Mesenchymal stem cell (in vitro differentiated cells and primary cell): ENCODE data around the gene FOXD3.

Source experiments
- DNase-seq: peaks from one replicate; pipeline ENCODE4 v3.0.0-alpha.2; 2013
- H2AFZ ChIP-seq: one replicate; pipeline ENCODE4 v1.6.1; 2013; ENCODE audit warnings: low read depth, mild to moderate bottlenecking, control low read depth, inconsistent platforms, low read length, moderate library complexity
- H2AK5ac ChIP-seq: 2 replicates; pipeline ENCODE4 v1.6.1; 2013; ENCODE audit warnings: low read length, moderate library complexity, mild to moderate bottlenecking, inconsistent platforms; ENCODE audit not compliant: severe bottlenecking
- H2BK120ac ChIP-seq: one replicate; pipeline ENCODE4 v1.6.1; 2013; ENCODE audit warnings: low read depth, mild to moderate bottlenecking, inconsistent platforms, low read length, moderate library complexity
- H2BK12ac ChIP-seq, 2 experiments: one replicate each; pipeline ENCODE4 v1.6.1; 2013; ENCODE audit warnings: inconsistent platforms in 2 of 2, low read length in 2 of 2, mild to moderate bottlenecking in 2 of 2, moderate library complexity in 2 of 2, control low read depth in 1 of 2
- H2BK15ac ChIP-seq: one replicate; pipeline ENCODE4 v1.6.1; 2013; ENCODE audit warnings: mild to moderate bottlenecking, low read depth, inconsistent platforms; ENCODE audit not compliant: poor library complexity, severe bottlenecking
- H2BK5ac ChIP-seq: 2 replicates; pipeline ENCODE4 v1.6.1; 2013; ENCODE audit warnings: low read depth, mild to moderate bottlenecking, low read length, control low read depth, inconsistent platforms; ENCODE audit not compliant: poor library complexity, severe bottlenecking
- H3K14ac ChIP-seq, 2 experiments: one replicate each; pipeline ENCODE4 v1.6.1; 2013; ENCODE audit warnings: inconsistent platforms in 2 of 2, low read length in 2 of 2, control low read depth in 1 of 2, mild to moderate bottlenecking in 1 of 2, moderate library complexity in 1 of 2
- H3K18ac ChIP-seq, 2 experiments: one replicate each; pipeline ENCODE4 v1.6.1; 2013; ENCODE audit warnings: inconsistent platforms in 2 of 2, low read length in 2 of 2, control low read depth in 1 of 2, low read depth in 1 of 2, mild to moderate bottlenecking in 1 of 2
- H3K23ac ChIP-seq, 2 experiments: one replicate each; pipeline ENCODE4 v1.6.1; 2013; ENCODE audit warnings: inconsistent platforms in 2 of 2, low read length in 2 of 2, mild to moderate bottlenecking in 2 of 2, moderate library complexity in 2 of 2, control low read depth in 1 of 2
- H3K27ac ChIP-seq: 2 replicates; pipeline ENCODE4 v1.5.1; 2013; ENCODE audit warnings: mild to moderate bottlenecking, moderate library complexity, low read length, control low read depth, inconsistent platforms; ENCODE audit not compliant: poor library complexity, severe bottlenecking
- H3K27me3 ChIP-seq, 2 experiments: 2 replicates each; pipeline versions ENCODE4 v1.6.1 to v1.7.0; 2013; ENCODE audit warnings: low read length in 2 of 2, mild to moderate bottlenecking in 2 of 2, moderate library complexity in 2 of 2, control low read depth in 1 of 2, inconsistent platforms in 1 of 2; ENCODE audit not compliant: control insufficient read depth in 1 of 2, insufficient read depth in 1 of 2
- H3K36me3 ChIP-seq, 2 experiments: 2 replicates each; pipeline versions ENCODE4 v1.6.1 to v1.7.0; 2013; ENCODE audit warnings: low read length in 2 of 2, control low read depth in 1 of 2, inconsistent platforms in 1 of 2, low read depth in 1 of 2, mild to moderate bottlenecking in 1 of 2; ENCODE audit not compliant: insufficient read depth in 2 of 2, control insufficient read depth in 1 of 2
- H3K4ac ChIP-seq, 2 experiments: one replicate each; pipeline ENCODE4 v1.6.1; 2013; ENCODE audit warnings: inconsistent platforms in 2 of 2, low read length in 2 of 2, mild to moderate bottlenecking in 2 of 2, moderate library complexity in 2 of 2, control low read depth in 1 of 2, low read depth in 1 of 2
- H3K4me1 ChIP-seq: 2 replicates; pipeline ENCODE4 v1.6.1; 2013; ENCODE audit warnings: low read depth, low read length, control low read depth; ENCODE audit not compliant: control insufficient read depth, insufficient read depth
- H3K4me2 ChIP-seq: 2 replicates; pipeline ENCODE4 v1.6.1; 2013; ENCODE audit warnings: low read length, mild to moderate bottlenecking, inconsistent platforms; ENCODE audit not compliant: poor library complexity, severe bottlenecking
- H3K4me3 ChIP-seq, 2 experiments: 2 replicates each; pipeline versions ENCODE4 v1.5.1 to v1.7.0; 2013; ENCODE audit warnings: low read length in 2 of 2, mild to moderate bottlenecking in 2 of 2, control low read depth in 1 of 2, low read depth in 1 of 2; ENCODE audit not compliant: insufficient read depth in 1 of 2
- H3K79me1 ChIP-seq: replicated peaks from 2 replicates; pipeline ENCODE4 v1.6.1; 2013; ENCODE audit warnings: mild to moderate bottlenecking, control low read depth, low read length, inconsistent platforms; ENCODE audit not compliant: poor library complexity, severe bottlenecking
- H3K9ac ChIP-seq: 2 replicates; pipeline ENCODE4 v1.7.0; 2013; ENCODE audit warnings: mild to moderate bottlenecking, low read length, moderate library complexity
- H3K9me3 ChIP-seq: 2 replicates; pipeline ENCODE4 v1.7.0; 2013; ENCODE audit warnings: mild to moderate bottlenecking, low read length; ENCODE audit not compliant: control insufficient read depth
- H4K8ac ChIP-seq: one replicate; pipeline ENCODE4 v1.6.1; 2013; ENCODE audit warnings: inconsistent platforms, mild to moderate bottlenecking, low read length, moderate library complexity
- H4K91ac ChIP-seq: one replicate; pipeline ENCODE4 v1.6.1; 2013; ENCODE audit warnings: mild to moderate bottlenecking, low read length, inconsistent platforms
- WGBS: methylation state at CpG from one replicate; pipeline ENCODE4 v1.1.7; 2013; ENCODE audit warnings: mixed read lengths; 5-methylcytosine and 5-hydroxymethylcytosine counted together

Gene FOXD3

DNA sequence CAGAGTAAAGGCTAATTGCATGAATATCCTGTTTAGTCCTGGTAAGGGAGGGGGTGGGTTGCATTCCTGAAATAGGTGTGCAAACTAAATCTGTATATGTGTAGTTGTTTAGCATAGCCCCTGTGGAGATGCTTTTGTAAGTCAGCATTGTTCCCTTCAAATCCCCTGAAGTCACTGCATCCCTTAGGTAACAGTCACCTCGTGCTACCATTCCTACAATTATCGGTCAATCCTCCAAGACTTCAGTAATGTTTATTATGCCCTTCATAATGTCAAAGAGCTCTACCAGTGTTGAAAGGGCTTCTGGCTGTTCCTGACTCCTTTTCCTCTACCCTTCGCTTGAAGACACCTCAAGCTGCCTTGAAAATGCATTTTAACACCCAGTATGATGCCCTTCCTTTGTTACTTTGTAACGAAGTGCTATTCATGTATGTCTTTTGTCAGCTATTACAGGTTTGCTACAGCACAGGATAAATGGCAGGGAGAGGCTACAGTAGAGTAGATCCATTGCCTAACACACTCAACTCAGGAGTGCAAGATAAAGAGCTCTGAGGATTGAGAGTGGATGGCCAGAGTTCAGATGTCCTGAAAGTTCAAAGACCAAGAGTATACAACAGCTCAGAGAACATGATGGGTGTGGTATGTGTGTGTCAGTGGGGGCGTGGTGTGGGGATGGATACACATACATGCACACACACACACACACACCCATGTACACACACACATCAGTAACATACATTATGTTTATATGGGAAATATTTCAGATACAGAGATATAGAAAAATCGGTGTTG lies 27.4 kb upstream of the FOXD3 start:
- no peaks in the 10 kb centered on the region for H3K79me1 ChIP-seq

DNA sequence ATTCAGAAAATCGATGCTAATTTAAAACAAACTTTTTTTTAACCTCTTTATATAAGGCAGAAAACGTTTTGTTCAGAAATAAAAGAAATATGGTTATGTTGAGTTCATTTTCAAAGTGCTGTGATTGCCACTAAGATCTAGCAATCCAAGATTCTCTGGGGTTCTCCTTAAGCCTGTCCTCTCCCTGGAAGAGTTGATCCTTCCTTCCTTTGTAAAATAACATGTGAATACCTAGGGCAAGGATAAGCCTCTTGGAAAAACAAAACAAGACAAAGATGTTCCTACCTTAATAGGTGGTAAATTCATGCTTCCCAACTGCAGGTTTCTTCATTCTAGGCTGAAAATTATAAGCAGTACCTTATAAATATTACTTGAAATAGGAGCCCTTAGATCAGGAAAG lies 18.0 kb upstream of the FOXD3 start:
- H3K4me1 ChIP-seq: no peaks in the 10 kb centered on the region
- no peak overlapping the region for H3K18ac ChIP-seq
- H2AK5ac ChIP-seq: no peak overlapping the region
- no peak overlapping the region for H2BK120ac ChIP-seq
- no peak for DNase-seq
- no CpG with 5 or more reads among the region's 2 CpGs for WGBS
- no peak overlapping the region for H3K9ac ChIP-seq
- H3K23ac ChIP-seq: no peak overlapping the region
- H3K4ac ChIP-seq: no peak overlapping the region
- H3K27ac ChIP-seq: no peak overlapping the region
- H3K27me3 ChIP-seq: peaks cover 12 to 23% of the 10 kb centered on the region in 2 experiments
- no peak overlapping the region for H2BK12ac ChIP-seq
- peaks cover 11% of the 10 kb centered on the region for H3K9me3 ChIP-seq
- no peak overlapping the region for H2BK5ac ChIP-seq
- no peak overlapping the region for H4K8ac ChIP-seq
- H2BK15ac ChIP-seq: no peak overlapping the region
- H2AFZ ChIP-seq: no peak overlapping the region
- H3K79me1 ChIP-seq: no peaks in the 10 kb centered on the region
- no peak overlapping the region for H3K14ac ChIP-seq
- no peaks in the 10 kb centered on the region for H3K36me3 ChIP-seq
- no peak overlapping the region for H4K91ac ChIP-seq
- no peak overlapping the region for H3K4me3 ChIP-seq
- no peak overlapping the region for H3K4me2 ChIP-seq

More for the DNA sequence above, 27.4 kb upstream of the FOXD3 start:
- Histone ChIP-seq H3K27ac (no peak overlapping the region), H4K91ac (no peak overlapping the region), H3K9ac (no peak overlapping the region), H4K8ac (no peak overlapping the region), H2AK5ac (no peak overlapping the region), H2BK5ac (no peak overlapping the region), H2BK120ac (no peak overlapping the region), H3K4ac (no peak overlapping the region), H3K23ac (no peak overlapping the region), H3K14ac (no peak overlapping the region), H3K36me3 (no peaks in the 10 kb centered on the region), H3K4me2 (no peak overlapping the region), H2AFZ (no peak overlapping the region), H3K18ac (no peak overlapping the region), H3K9me3 (no peaks in the 10 kb centered on the region), H2BK12ac (no peak overlapping the region), H3K4me3 (no peak overlapping the region), H3K27me3 (peaks cover 5 to 8% of the 10 kb centered on the region in 2 experiments), H2BK15ac (no peak overlapping the region), H3K4me1 (no peaks in the 10 kb centered on the region)
- no peak for DNase-seq
- WGBS: 6% methylated on average over 2 of the region's 6 CpGs

DNA sequence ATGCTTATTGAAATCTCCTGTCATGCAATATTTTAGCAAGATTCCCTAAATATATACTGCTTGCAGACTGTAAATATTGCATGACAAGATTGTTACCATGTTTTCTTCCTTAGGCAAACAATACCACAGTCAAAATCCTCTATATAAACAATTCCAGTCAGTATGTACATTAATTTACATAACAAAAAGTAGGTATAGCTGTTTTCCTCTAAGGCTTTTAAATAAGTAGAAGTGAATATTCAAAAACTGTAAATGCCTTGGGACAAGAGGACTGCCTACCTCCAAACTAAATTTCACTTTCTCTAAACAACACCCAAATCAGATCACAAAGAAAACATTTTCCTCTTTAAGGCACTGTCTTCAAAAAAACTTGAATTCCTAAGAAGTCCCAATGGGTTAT lies 17.3 kb upstream of the FOXD3 start:
- H3K4me3 ChIP-seq: no peak overlapping the region
- H3K27me3 ChIP-seq: peaks cover 12 to 23% of the 10 kb centered on the region in 2 experiments
- H4K91ac ChIP-seq: no peak overlapping the region
- no peak overlapping the region for H3K18ac ChIP-seq
- no peaks in the 10 kb centered on the region for H3K36me3 ChIP-seq
- peaks cover 11% of the 10 kb centered on the region for H3K9me3 ChIP-seq
- no peak overlapping the region for H3K4ac ChIP-seq
- no peak overlapping the region for H4K8ac ChIP-seq
- no peak for DNase-seq
- H3K27ac ChIP-seq: no peak overlapping the region
- no peaks in the 10 kb centered on the region for H3K79me1 ChIP-seq
- H3K9ac ChIP-seq: no peak overlapping the region
- H3K4me1 ChIP-seq: no peaks in the 10 kb centered on the region
- no peak overlapping the region for H2BK5ac ChIP-seq
- no peak overlapping the region for H2BK15ac ChIP-seq
- no peak overlapping the region for H2AK5ac ChIP-seq
- H2AFZ ChIP-seq: no peak overlapping the region
- no peak overlapping the region for H3K14ac ChIP-seq
- no peak overlapping the region for H3K4me2 ChIP-seq
- H3K23ac ChIP-seq: no peak overlapping the region
- H2BK120ac ChIP-seq: no peak overlapping the region
- H2BK12ac ChIP-seq: no peak overlapping the region

DNA sequence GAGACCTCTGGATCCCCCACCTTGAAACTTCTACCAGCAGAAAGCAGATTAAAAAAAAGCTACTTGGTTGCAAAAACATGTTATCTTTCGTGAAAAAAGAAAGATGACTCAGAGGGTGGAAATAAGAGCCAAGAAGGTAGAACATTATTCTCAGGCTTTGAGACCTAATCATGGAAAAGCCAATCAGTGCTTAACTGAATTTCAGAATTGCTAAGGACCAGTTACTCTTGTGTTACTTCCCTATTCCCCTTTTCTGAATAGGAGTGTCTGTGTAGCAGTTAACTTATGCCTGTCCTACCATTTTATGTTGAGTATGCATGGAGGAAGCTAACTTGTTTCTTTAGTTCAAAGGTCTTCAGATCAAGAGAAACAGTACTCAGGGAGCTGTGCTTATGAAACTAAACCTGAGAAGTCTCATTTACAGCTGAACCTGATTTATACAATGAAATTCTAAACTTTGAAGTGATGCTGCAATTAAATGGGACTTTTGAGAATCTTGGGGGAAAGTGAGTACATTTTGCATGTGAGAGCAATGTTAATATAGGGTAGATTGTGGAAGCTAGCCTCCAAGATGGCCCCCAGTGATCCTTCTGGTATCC lies 15.1 kb upstream of the FOXD3 start:
- no peaks in the 10 kb centered on the region for H3K79me1 ChIP-seq
- no peak overlapping the region for H4K91ac ChIP-seq
- no peak overlapping the region for H4K8ac ChIP-seq
- no peak overlapping the region for H2AK5ac ChIP-seq
- no peak overlapping the region for H2BK12ac ChIP-seq
- no peak overlapping the region for H2BK15ac ChIP-seq
- H3K27me3 ChIP-seq: peaks cover 12 to 23% of the 10 kb centered on the region in 2 experiments
- no peak overlapping the region for H3K4me3 ChIP-seq
- H2AFZ ChIP-seq: no peak overlapping the region
- 46% methylated on average over 1 of the region's 1 CpG for WGBS
- no peak overlapping the region for H3K14ac ChIP-seq
- H3K4ac ChIP-seq: no peak overlapping the region
- H2BK5ac ChIP-seq: no peak overlapping the region
- no peak overlapping the region for H3K9ac ChIP-seq
- H3K9me3 ChIP-seq: peaks cover 11% of the 10 kb centered on the region
- no peak overlapping the region for H3K23ac ChIP-seq
- DNase-seq: no peak
- no peak overlapping the region for H3K18ac ChIP-seq
- no peak overlapping the region for H2BK120ac ChIP-seq
- H3K36me3 ChIP-seq: no peaks in the 10 kb centered on the region
- H3K27ac ChIP-seq: no peak overlapping the region
- no peaks in the 10 kb centered on the region for H3K4me1 ChIP-seq
- H3K4me2 ChIP-seq: no peak overlapping the region
